HepG2 (cell line): ENCODE data around the gene RPS6KB1. TPM values are rescaled to one million over a fixed set of nuclear protein-coding genes. Genes with fewer than 3 reads are reported as not detected.

ENCODE experiments used
- CSRNP2 ChIP-seq: sonication (generic); formaldehyde crosslinking; conservative IDR thresholded peaks from 2 replicates; pipeline ENCODE4 v1.8.0; 2022; ENCODE audit warnings: low read depth, missing genetic modification reagents
- ELK4 ChIP-seq: sonication (generic); formaldehyde crosslinking; IDR thresholded peaks from 2 replicates; pipeline ENCODE4 v1.9.0; 2021; ENCODE audit warnings: missing genetic modification reagents, borderline replicate concordance
- GZF1 ChIP-seq: sonication (generic); formaldehyde crosslinking; IDR thresholded peaks from 2 replicates; pipeline ENCODE4 v1.5.1; 2020; ENCODE audit warnings: mild to moderate bottlenecking, missing genetic modification reagents
- HNRNPUL1 ChIP-seq: fragments of 200-400 bp; formaldehyde crosslinking; IDR thresholded peaks from 2 replicates; pipeline ENCODE4 v1.6.1; 2017; ENCODE audit warnings: low read depth, mild to moderate bottlenecking, low read length, moderate library complexity
- MAFF ChIP-seq: IDR thresholded peaks from 2 replicates; pipeline ENCODE4 v1.6.1; 2011; ENCODE audit warnings: low read depth, low read length, improper control_type of control experiment
- TFDP1 ChIP-seq: IDR thresholded peaks from 2 replicates; pipeline ENCODE4 v1.6.1; 2016; ENCODE audit warnings: missing compliant biosample characterization, missing genetic modification reagents, borderline replicate concordance
- THAP9 ChIP-seq: sonication (generic); formaldehyde crosslinking; IDR thresholded peaks from 2 replicates; pipeline ENCODE4; 2020; ENCODE audit warnings: missing genetic modification reagents, mild to moderate bottlenecking, borderline replicate concordance
- ZNF30 ChIP-seq: sonication (generic); formaldehyde crosslinking; IDR thresholded peaks from 2 replicates; pipeline ENCODE4 v1.5.0; 2020; ENCODE audit warnings: mild to moderate bottlenecking, missing genetic modification reagents
- ZNF503 ChIP-seq: sonication (generic); formaldehyde crosslinking; IDR thresholded peaks from 2 replicates; pipeline ENCODE4 v1.4.0; 2020; ENCODE audit warnings: missing genetic modification reagents
- ZNF614 ChIP-seq: IDR thresholded peaks from 2 replicates; pipeline ENCODE4 v1.6.1; 2018; ENCODE audit warnings: missing biosample characterization, missing genetic modification reagents, inconsistent platforms, borderline replicate concordance
- ZNF710 ChIP-seq: sonication (generic); formaldehyde crosslinking; IDR thresholded peaks from 2 replicates; pipeline ENCODE4 v1.5.0; 2020; ENCODE audit warnings: mild to moderate bottlenecking, missing genetic modification reagents, borderline replicate concordance
- polyA plus RNA-seq, 8 experiments: library from polyadenylated mRNA; depleted of rRNA in 3 of 8; stranded (reverse) in 7 of 8; unstranded in 1 of 8; fragments of >200 nt; fragmentation: Illumina TruSeq in 4 of 8; extraction: Trizol in 4 of 8; gene quantifications; 2 replicates each; pipeline versions ENCODE4 v1.2.1 to v1.2.3, GENCODE V29; 2011 to 2016; ENCODE audit warnings: low read depth in 4 of 8, missing spikeins in 1 of 8, mixed read lengths in 1 of 8; ENCODE audit not compliant: insufficient read depth in 1 of 8
- total RNA-seq, 5 experiments: library from RNA; depleted of rRNA; stranded (reverse); fragments of >200 nt; fragmentation: Illumina TruSeq; extraction: Trizol; gene quantifications; 2 replicates each; pipeline ENCODE4 v1.2.3, GENCODE V29; 2016; ENCODE audit warnings: low read depth in 1 of 5

The RPS6KB1 gene
- total and polyA plus RNA-seq, 2 of the 13 experiments (the other 11 are each of a cell fraction or from before 2014, with no cell fraction given): 16.5 to 42.2 TPM

- TF ChIP-seq ELK4 (CRISPR knock-in tag) (no peak), THAP9 (CRISPR knock-in tag) (peak; percentile 55; the same call in 1 of the 2 replicates), ZNF710 (CRISPR knock-in tag) (peak; percentile 83), ZNF30 (CRISPR knock-in tag) (no peak), TFDP1 (peak; percentile 83; the same call in 1 of the 2 replicates), GZF1 (CRISPR knock-in tag) (no peak), ZNF614 (peak; percentile 99), ZNF503 (CRISPR knock-in tag) (peak; percentile 71; the same call in 1 of the 2 replicates), CSRNP2 (CRISPR knock-in tag) (no peak), HNRNPUL1 (no peak), MAFF (peak; percentile 83)
These were observed 39.6 kb upstream of the RPS6KB1 start (continued) for GRCh38 chr17:59853168-59853918.
